GM08714 (cell line): ENCODE results near the gene TUNAR.

Experiments
- H3K4me3 ChIP-seq: fragments of 200-500 bp; sonication (Bioruptor generic); 2 replicates; pipeline ENCODE4 v1.5.1; 2014; ENCODE audit warnings: mild to moderate bottlenecking, low read length, inconsistent platforms
- ZNF274 ChIP-seq: IDR thresholded peaks from 2 replicates; pipeline ENCODE4 v1.6.1; 2012; ENCODE audit warnings: mild to moderate bottlenecking, low read depth, low read length

The TUNAR gene

GRCh38 chr14:95922080-95922479 is 45.4 kb downstream of the TUNAR start:
- no peak for TF ChIP-seq ZNF274
- no peak overlapping the region for H3K4me3 ChIP-seq

- TF ChIP-seq ZNF274: no peak
- H3K4me3 ChIP-seq: no peak overlapping the region
Measured at GRCh38 chr14:95928751-95929150, 52.1 kb downstream of the TUNAR start.

GRCh38 chr14:95931384-95931783 is 54.8 kb downstream of the TUNAR start:
- no peak for TF ChIP-seq ZNF274
- no peak overlapping the region for H3K4me3 ChIP-seq

GRCh38 chr14:95935228-95935822 is 58.7 kb downstream of the TUNAR start:
- no peak for TF ChIP-seq ZNF274
- no peak overlapping the region for H3K4me3 ChIP-seq

GRCh38 chr14:95936041-95936440 is 59.4 kb downstream of the TUNAR start:
- TF ChIP-seq ZNF274: no peak
- H3K4me3 ChIP-seq: no peak overlapping the region

- no peak for TF ChIP-seq ZNF274
- no peak overlapping the region for H3K4me3 ChIP-seq
Measured at GRCh38 chr14:95939335-95939734, 62.7 kb downstream of the TUNAR start.

GRCh38 chr14:95941897-95942296 is 65.3 kb downstream of the TUNAR start:
- no peak overlapping the region for H3K4me3 ChIP-seq
- no peak for TF ChIP-seq ZNF274

GRCh38 chr14:95943699-95944098 is 67.1 kb downstream of the TUNAR start:
- H3K4me3 ChIP-seq: no peak overlapping the region
- no peak for TF ChIP-seq ZNF274

GRCh38 chr14:95944462-95944861 is 67.8 kb downstream of the TUNAR start:
- no peak for TF ChIP-seq ZNF274

GRCh38 chr14:95946867-95947266 is 70.2 kb downstream of the TUNAR start:
- H3K4me3 ChIP-seq: no peak overlapping the region
- TF ChIP-seq ZNF274: no peak

More at GRCh38 chr14:95944462-95944861, 67.8 kb downstream of the TUNAR start:
- H3K4me3 ChIP-seq: no peak overlapping the region

- H3K4me3 ChIP-seq: no peak overlapping the region
- no peak for TF ChIP-seq ZNF274
Measured at GRCh38 chr14:95948558-95948981, 71.9 kb downstream of the TUNAR start.

- H3K4me3 ChIP-seq: no peak overlapping the region
- no peak for TF ChIP-seq ZNF274
Measured at GRCh38 chr14:95951359-95951758, 74.7 kb downstream of the TUNAR start.

GRCh38 chr14:95953111-95953724 is 76.6 kb downstream of the TUNAR start:
- TF ChIP-seq ZNF274: no peak
- no peak overlapping the region for H3K4me3 ChIP-seq

GRCh38 chr14:95956601-95957460 is 80.2 kb downstream of the TUNAR start:
- no peak overlapping the region for H3K4me3 ChIP-seq
- no peak for TF ChIP-seq ZNF274

GRCh38 chr14:95958105-95958504 is 81.5 kb downstream of the TUNAR start:
- H3K4me3 ChIP-seq: no peak overlapping the region
- TF ChIP-seq ZNF274: no peak
